HG03460 (cell line): ENCODE results near the gene OR5T3.
"Not testable (repeated sequence)": the region's sequence is repeated elsewhere in the genome, so short reads cannot be mapped to it uniquely, and the experiment has no call there.

ENCODE experiments used
- ATAC-seq: cut with Tn5 transposase; IDR thresholded peaks from one replicate; pipeline ENCODE4 v1.9.1; 2021; ENCODE audit not compliant: unreplicated experiment

OR5T3 gene

GRCh38 chr11:56251954-56252353 is at the start of gene OR5T3:
OR5T3 (plus strand) TSS chr11:56252254; CDS start chr11:56252254, 0 bp downstream.
- ATAC-seq, result no peak

GRCh38 chr11:56207790-56208189 is 44.3 kb upstream of the OR5T3 start:
- no peak for ATAC-seq

GRCh38 chr11:56214537-56214936 is 37.5 kb upstream of the OR5T3 start:
- ATAC-seq, result no peak

- not testable (repeated sequence) for ATAC-seq
These were observed 32.3 kb upstream of the OR5T3 start for GRCh38 chr11:56219735-56220134.

- ATAC-seq, result no peak
These were observed 17.9 kb upstream of the OR5T3 start, which contains the start of gene OR5T2 for GRCh38 chr11:56234155-56234554. OR5T2 (minus strand) TSS chr11:56234255; CDS start chr11:56233062, 1,193 bp downstream.

GRCh38 chr11:56271092-56271491 is 19.0 kb downstream of the OR5T3 start:
- ATAC-seq, result no peak

- no peak for ATAC-seq
These were observed 21.8 kb downstream of the OR5T3 start, which contains the start of gene OR5T1 for GRCh38 chr11:56273854-56274253. OR5T1 (plus strand) TSS chr11:56274154; CDS start chr11:56275639, 1,485 bp downstream.

- no peak for ATAC-seq
These were observed 40.1 kb downstream of the OR5T3 start, which contains the start of gene OR8H1 for GRCh38 chr11:56292154-56292553. OR8H1 (minus strand) TSS chr11:56292254; CDS start chr11:56291062, 1,192 bp downstream.

GRCh38 chr11:56296898-56297297 is 44.8 kb downstream of the OR5T3 start:
- ATAC-seq, result no peak
